ENCODE results near the gene ARHGAP28.

- TF ChIP-seq EZH2phosphoT487 (IDR thresholded peaks at IDR 0.05; ENCODE audit: insufficient read depth, low read depth) (no peak), EZH2 (IDR thresholded peaks at IDR 0.05; ENCODE audit: insufficient read depth, poor library complexity, severe bottlenecking) (no peak)
These were observed 18.7 kb downstream of the ARHGAP28 start for GRCh38 chr18:6748241-6748640.

All from GM23248 (cell line).